HG03469 (cell line): Measurements from ENCODE around the gene MTLN.
"Not testable (repeated sequence)": the region's sequence is repeated elsewhere in the genome, so short reads cannot be mapped to it uniquely, and the experiment has no call there.

Experiments
- ATAC-seq: cut with Tn5 transposase; IDR thresholded peaks from one replicate; pipeline ENCODE4 v1.9.1; 2021; ENCODE audit warnings: mild to moderate bottlenecking, moderate library complexity, moderate number of reproducible peaks; ENCODE audit not compliant: unreplicated experiment

MTLN gene

GRCh38 chr2:110211938-110212858 lies at the start of gene MTLN:
Gene MTLN (minus strand): TSS chr2:110212547. CDS start chr2:110212525, 22 bp downstream.
- ATAC-seq = peak; percentile 70

- ATAC-seq = not testable (repeated sequence)
Observed at GRCh38 chr2:110261910-110262309, 49.6 kb upstream of the MTLN start.

- ATAC-seq = not testable (repeated sequence)
Observed at GRCh38 chr2:110248081-110248795, 35.9 kb upstream of the MTLN start.

GRCh38 chr2:110245488-110246435 lies 33.4 kb upstream of the MTLN start:
- ATAC-seq = not testable (repeated sequence)

- ATAC-seq = not testable (repeated sequence)
Observed at GRCh38 chr2:110243283-110243682, 30.9 kb upstream of the MTLN start.

DNA sequence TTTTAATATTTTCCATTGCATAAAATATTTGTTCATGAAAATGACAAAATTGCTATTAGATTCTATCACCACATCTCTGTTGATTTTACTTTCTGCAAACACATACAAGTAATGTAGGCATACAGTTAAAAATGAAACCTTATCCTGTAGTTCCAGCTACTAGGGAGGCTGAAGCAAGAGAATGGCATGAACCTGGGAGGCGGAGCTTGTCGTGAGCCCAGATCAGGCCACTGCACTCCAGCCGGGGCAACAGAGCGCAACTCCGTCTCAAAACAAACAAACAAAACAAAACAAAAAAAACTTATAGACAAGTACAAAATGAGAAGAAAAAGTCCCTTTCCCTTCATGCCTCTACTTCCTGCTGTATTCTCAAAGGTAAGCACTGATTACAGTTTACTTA lies 22.2 kb upstream of the MTLN start:
- ATAC-seq = not testable (repeated sequence)

- ATAC-seq = not testable (repeated sequence)
Observed at GRCh38 chr2:110229886-110230285, 17.5 kb upstream of the MTLN start.

GRCh38 chr2:110222626-110223025 lies 10.3 kb upstream of the MTLN start:
- not testable (repeated sequence) for ATAC-seq

DNA sequence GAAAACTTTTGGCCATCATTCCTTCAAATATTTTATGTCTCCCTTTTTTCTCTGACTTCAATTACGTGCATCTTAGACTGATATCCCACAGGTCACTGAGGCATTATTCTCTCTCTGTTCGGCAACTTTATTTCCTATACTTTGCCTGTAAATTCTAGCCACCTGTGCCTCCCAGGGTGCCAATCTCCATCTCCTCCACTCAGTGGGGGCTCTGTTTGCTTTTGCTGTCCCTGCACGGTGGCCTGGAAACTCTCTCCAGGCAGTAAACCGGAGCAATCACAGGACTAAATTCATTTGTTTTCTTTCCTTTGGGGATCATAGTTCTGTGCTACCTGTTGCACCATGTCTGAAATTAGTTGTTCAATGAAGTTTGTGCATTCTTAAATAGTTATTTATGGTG lies 9.6 kb upstream of the MTLN start:
- ATAC-seq = no peak

DNA sequence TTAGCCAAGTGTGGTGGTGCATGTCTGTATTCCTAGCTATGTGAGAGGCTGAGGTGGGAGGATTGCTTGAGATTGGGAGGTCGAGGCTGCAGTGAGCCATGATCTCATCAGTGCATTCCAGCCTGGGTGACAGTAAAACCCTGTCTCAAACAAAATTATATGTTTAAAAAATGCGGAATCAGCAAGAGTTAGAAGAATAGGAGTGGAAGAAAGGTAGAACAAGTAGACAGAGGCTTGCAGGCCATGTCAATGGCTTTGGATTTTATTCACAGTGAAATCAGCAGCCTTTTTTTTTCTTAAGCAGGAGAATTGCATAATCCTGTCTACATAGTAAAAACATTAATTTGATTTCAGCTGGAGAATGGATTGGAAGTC lies 7.8 kb upstream of the MTLN start:
- no peak for ATAC-seq

DNA sequence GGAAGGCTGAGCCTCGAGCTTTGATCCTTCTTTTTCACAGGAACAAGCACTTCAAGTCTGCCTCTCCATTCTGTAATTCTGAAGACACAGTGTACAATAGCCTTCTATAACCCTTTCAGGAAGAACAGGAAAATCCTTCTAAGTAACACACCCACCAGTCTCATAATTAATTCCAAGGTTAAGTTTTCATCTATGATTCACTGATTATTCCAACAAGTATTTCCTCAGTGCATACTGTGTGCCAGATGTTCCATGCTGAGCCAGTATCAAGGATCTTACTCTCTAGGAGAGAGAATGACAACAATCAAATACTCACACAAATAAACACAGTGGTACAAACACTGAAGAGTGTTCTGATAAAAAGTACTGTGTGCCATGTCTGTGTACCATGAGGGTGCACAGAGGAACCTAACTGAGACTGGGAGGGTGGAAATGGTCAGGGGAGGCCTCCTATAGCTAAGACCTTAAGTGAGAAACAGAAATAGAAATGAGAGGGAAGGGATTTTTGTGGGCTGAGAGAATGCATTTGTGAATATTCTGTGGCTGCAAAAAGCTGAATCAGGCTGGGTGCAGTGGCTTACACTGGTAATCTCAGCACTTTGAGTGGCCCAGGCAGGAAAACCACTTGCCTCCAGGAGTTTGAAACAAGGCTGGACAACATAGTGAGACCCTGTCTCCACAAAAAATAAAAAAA lies 7.3 kb upstream of the MTLN start:
- ATAC-seq = no peak

DNA sequence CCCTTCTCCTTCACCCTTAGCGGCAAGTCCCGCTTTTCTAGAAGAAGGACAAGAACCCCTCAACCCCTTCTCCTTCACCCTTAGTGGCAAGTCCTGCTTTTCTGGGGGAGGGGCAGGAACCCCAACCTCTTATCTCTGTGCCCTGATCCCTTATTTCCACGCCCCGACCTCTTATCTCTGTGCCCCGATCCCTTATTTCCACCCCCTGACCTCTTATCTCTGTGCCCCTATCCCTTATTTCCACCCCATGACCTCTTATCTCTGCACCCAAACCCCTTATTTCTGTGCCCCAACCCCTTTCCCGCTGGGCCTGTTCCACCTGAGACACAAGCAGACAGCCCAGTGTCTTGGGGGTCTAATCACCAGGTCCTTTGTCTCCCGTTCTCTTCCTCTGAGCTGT lies 6.5 kb upstream of the MTLN start:
- ATAC-seq = not testable (repeated sequence)

- no peak for ATAC-seq
Observed at GRCh38 chr2:110216803-110217202, 4.5 kb upstream of the MTLN start.

- no peak for ATAC-seq
Observed at GRCh38 chr2:110216199-110216598, 3.9 kb upstream of the MTLN start.

GRCh38 chr2:110215566-110216158 lies 3.3 kb upstream of the MTLN start:
- ATAC-seq = no peak

GRCh38 chr2:110215091-110215490 lies 2.7 kb upstream of the MTLN start:
- ATAC-seq = no peak

DNA sequence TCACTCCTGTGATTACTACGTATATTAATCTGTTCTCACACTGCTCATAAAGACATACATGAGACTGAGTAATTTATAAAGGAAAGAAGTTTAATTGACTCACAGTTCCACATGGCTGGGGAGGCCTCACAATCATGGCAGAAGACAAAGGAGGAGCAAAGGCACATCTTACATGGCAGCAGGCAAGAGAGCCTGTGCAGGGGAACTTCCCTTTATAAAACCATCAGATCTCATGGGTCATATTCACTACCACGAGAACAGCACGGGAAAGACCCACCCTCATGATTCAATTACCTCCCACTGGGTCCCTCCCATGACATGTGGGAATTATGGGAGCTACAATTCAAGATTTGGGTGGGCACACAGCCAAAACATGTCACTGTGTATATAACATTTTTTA lies 1.2 kb upstream of the MTLN start:
- ATAC-seq = not testable (repeated sequence)

DNA sequence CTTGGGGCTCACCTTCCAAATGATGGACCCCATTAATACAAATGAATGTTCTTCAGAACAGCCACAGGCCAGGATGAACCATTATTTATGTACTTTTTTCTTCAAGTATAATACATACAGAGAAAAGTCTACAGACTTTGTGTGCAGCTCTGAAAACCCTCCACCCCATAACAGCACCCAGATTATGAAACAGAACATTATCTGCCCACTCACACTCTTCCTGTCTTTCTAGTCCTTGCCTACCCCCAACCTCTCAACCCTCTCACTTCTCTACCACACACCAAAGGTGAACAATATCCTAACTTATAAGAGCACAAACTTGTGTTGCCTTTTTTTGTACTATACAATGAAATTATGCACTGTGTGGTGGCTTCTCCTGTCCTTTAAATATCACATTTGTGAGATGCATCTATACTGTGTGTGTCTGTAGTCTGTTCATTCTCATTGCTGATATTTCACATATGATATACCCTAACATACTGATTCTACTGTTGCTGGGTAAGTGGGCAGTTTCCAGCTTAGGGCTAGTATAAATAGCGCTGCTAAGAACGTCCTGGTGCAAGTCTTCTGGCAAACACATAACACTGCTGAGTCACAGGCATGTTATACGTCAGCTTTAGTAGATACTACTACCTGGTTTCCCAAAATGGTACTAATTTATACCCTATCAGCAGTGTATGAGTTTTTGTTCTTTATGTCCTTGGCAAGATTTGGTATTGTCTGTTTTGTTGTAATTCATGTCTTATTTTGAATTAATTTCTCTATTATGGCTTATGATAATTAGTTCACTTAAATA lies 6.5 kb downstream of the MTLN start:
- ATAC-seq = no peak
